K562 (cell line): ENCODE measurements around the gene STAB2. TPM values are rescaled to one million over a fixed set of nuclear protein-coding genes. Genes with fewer than 3 reads are reported as not detected.
A peak's percentile ranks its signal among the peaks of the same experiment; 100 is the strongest.

ENCODE experiments used
- ATAC-seq: fragments of 200-7000 bp; cut with Tn5 transposase; 3 replicates; pipeline ENCODE4 v1.9.1; 2020; ENCODE audit warnings: moderate library complexity
- BruUV-seq: library from RNA; stranded (reverse); fragments of 400-500 nt; replicated peaks from 2 replicates; lab custom pipeline; 2021; lab: Mats Ljungman, UMichigan
- CTCF ChIA-PET: fragments of 300-600 bp; formaldehyde crosslinking; extraction: SDS; loops from one replicate; lab custom pipeline; 2021; ENCODE audit warnings: low intra/inter-chr PET ratio; lab: Yijun Ruan, JAX
- POLR2A ChIA-PET: fragments of 300-600, 350-650 bp; sonication (Branson Sonifier 250); formaldehyde crosslinking; extraction: SDS; loops from one replicate; lab custom pipeline; 2021; ENCODE audit warnings: antibody characterized with exemption, inconsistent platforms; lab: Yijun Ruan, JAX
- DNase-seq, 4 experiments: peaks; one replicate each; pipeline versions ENCODE4 v3.0.0 to v3.0.0-alpha.2; 2011 to 2018; ENCODE audit warnings: low spot score in 3 of 4, mixed read lengths in 3 of 4; ENCODE audit errors: extremely low read depth in 1 of 4
- FAIRE-seq: peaks from 2 replicates; lab custom pipeline; 2011; peaks lifted over from hg19 to GRCh38; lab: Jason Lieb, UNC
- H2AFZ ChIP-seq: 2 replicates; pipeline ENCODE4 v1.6.0; 2011; ENCODE audit warnings: low read depth, low read length, control low read depth, inconsistent platforms
- H3K27ac ChIP-seq: fragments of 200-600 bp; 3 replicates; pipeline ENCODE4 v1.8.0; 2011; ENCODE audit warnings: low read depth, mild to moderate bottlenecking, control low read depth, inconsistent platforms, low read length, moderate library complexity, mixed read lengths; ENCODE audit errors: extremely low read depth
- H3K27me3 ChIP-seq, 2 experiments: fragments of 300-600 bp in 1 of 2; 2 replicates in 1 of 2; 3 replicates in 1 of 2; pipeline versions ENCODE4 v1.6.0 to v1.8.0; 2011; ENCODE audit warnings: inconsistent platforms in 2 of 2, low read length in 2 of 2, mild to moderate bottlenecking in 1 of 2, mixed read lengths in 1 of 2, moderate library complexity in 1 of 2; ENCODE audit not compliant: control insufficient read depth in 2 of 2, insufficient read depth in 2 of 2
- H3K36me3 ChIP-seq: fragments of 300-600 bp; 3 replicates; pipeline ENCODE4 v1.8.0; 2011; ENCODE audit warnings: mild to moderate bottlenecking, low read length, inconsistent platforms; ENCODE audit not compliant: control insufficient read depth, insufficient read depth
- H3K4me1 ChIP-seq, 2 experiments: fragments of 200-600 bp in 1 of 2; replicated peaks in 1 of 2; 2 replicates in 1 of 2; 3 replicates in 1 of 2; pipeline versions ENCODE4 v1.5.1 to v1.8.0; 2011; ENCODE audit warnings: inconsistent platforms in 2 of 2, low read length in 2 of 2, mild to moderate bottlenecking in 1 of 2, mixed read lengths in 1 of 2, moderate library complexity in 1 of 2; ENCODE audit not compliant: control insufficient read depth in 2 of 2, insufficient read depth in 2 of 2
- H3K4me2 ChIP-seq: 2 replicates; pipeline ENCODE4 v1.6.1; 2011; ENCODE audit warnings: low read length, control low read depth, inconsistent platforms, mixed read lengths; ENCODE audit not compliant: insufficient read depth
- H3K4me3 ChIP-seq: fragments of 200-600 bp; sonication (generic), shearing (Covaris generic); 2 replicates; pipeline ENCODE4 v1.5.1; 2016; ENCODE audit warnings: control low read depth, inconsistent platforms
- H3K79me2 ChIP-seq: fragments of 200-600 bp; 3 replicates; pipeline ENCODE4 v1.8.0; 2011; ENCODE audit warnings: low read length, inconsistent platforms; ENCODE audit not compliant: control insufficient read depth, insufficient read depth
- H3K9ac ChIP-seq, 2 experiments: 2 replicates each; pipeline versions ENCODE4 v1.6.0 to v1.6.1; 2011; ENCODE audit warnings: low read depth in 2 of 2, low read length in 2 of 2, control low read depth in 1 of 2, inconsistent platforms in 1 of 2, mild to moderate bottlenecking in 1 of 2, mixed read lengths in 1 of 2; ENCODE audit not compliant: insufficient read depth in 1 of 2
- H3K9me1 ChIP-seq: one replicate; pipeline ENCODE4 v1.6.0; 2011; ENCODE audit warnings: inconsistent platforms, mild to moderate bottlenecking, low read length, moderate library complexity; ENCODE audit not compliant: control insufficient read depth, insufficient read depth
- H3K9me3 ChIP-seq: replicated peaks from 2 replicates; pipeline ENCODE4 v1.5.1; 2011; ENCODE audit warnings: low read depth, low read length, inconsistent platforms; ENCODE audit not compliant: control insufficient read depth, insufficient read depth
- H4K20me1 ChIP-seq: replicated peaks from 2 replicates; pipeline ENCODE4 v1.6.1; 2011; ENCODE audit warnings: low read length, inconsistent platforms, mixed read lengths; ENCODE audit not compliant: control insufficient read depth, insufficient read depth
- CTBP1 ChIP-seq: fragments of 450-650 bp; IDR thresholded peaks from 2 replicates; pipeline ENCODE4 v1.6.1; 2016; ENCODE audit warnings: borderline replicate concordance
- ERF ChIP-seq: fragments of 450-650 bp; formaldehyde crosslinking; IDR thresholded peaks from 2 replicates; pipeline ENCODE4 v1.4.0; 2020; ENCODE audit warnings: mild to moderate bottlenecking, mixed read lengths
- GTF2E2 ChIP-seq: fragments of 200-800 bp; sonication (Bioruptor generic); IDR thresholded peaks from 2 replicates; pipeline ENCODE4 v1.6.1; 2016; ENCODE audit warnings: missing genetic modification characterization, missing compliant biosample characterization
- WGBS: fragments of 100-300 bp; shearing (Covaris generic); methylation state at CpG from one replicate; pipeline ENCODE4 v1.1.6; 2016; ENCODE audit warnings: low coverage, mixed read lengths; ENCODE audit not compliant: insufficient coverage; ENCODE audit errors: missing lambda C conversion rate; 5-methylcytosine and 5-hydroxymethylcytosine counted together
- in situ Hi-C: fragments of 300-500 bp; cut with MboI; formaldehyde crosslinking; loops from 4 replicates; pipeline ENCODE4 v1.15.0; 2018; ENCODE audit warnings: inconsistent platforms, mixed read lengths
- intact Hi-C: fragments of 100-400 bp; cut with micrococcal nuclease; formaldehyde crosslinking; loops from 2 replicates; pipeline ENCODE4 v1.14.2; 2022
- polyA plus RNA-seq, 8 experiments: library from polyadenylated mRNA; depleted of rRNA in 4 of 8; stranded (reverse) in 5 of 8; unstranded in 3 of 8; fragments of >200 nt; fragmentation: Nextera tagmentation in 2 of 8; fragmentation: Illumina TruSeq in 1 of 8; extraction: Ambion mirVana in 2 of 8; extraction: Trizol in 1 of 8; gene quantifications; 2 replicates each; pipeline versions ENCODE4 v1.2.1 to v1.2.3, GENCODE V29; 2011 to 2014; ENCODE audit warnings: inconsistent platforms in 1 of 8, missing spikeins in 1 of 8
- total RNA-seq, 7 experiments: library from RNA; depleted of rRNA in 6 of 7; stranded (reverse); fragments of >200 nt in 6 of 7; fragmentation: Illumina TruSeq in 2 of 7; extraction: Trizol in 2 of 7; gene quantifications; 2 replicates each; pipeline versions ENCODE4 v1.2.1 to v1.2.3, GENCODE V29; 2011 to 2021; ENCODE audit warnings: low replicate concordance in 1 of 7
- TF ChIP-seq, protein P1 (sequence below), 2 experiments: IDR thresholded peaks in 1 of 2; conservative IDR thresholded peaks in 1 of 2; 2 replicates each; pipeline ENCODE4 v1.6.1; 2016; ENCODE audit warnings: low read depth in 2 of 2, mild to moderate bottlenecking in 1 of 2, missing compliant biosample characterization in 1 of 2, missing genetic modification characterization in 1 of 2, moderate library complexity in 1 of 2

The STAB2 gene
- total and polyA plus RNA-seq, 9 of the 15 experiments (the other 6 are each of a cell fraction or from before 2014, with no cell fraction given): 0.10 TPM; not detected in 8

DNA sequence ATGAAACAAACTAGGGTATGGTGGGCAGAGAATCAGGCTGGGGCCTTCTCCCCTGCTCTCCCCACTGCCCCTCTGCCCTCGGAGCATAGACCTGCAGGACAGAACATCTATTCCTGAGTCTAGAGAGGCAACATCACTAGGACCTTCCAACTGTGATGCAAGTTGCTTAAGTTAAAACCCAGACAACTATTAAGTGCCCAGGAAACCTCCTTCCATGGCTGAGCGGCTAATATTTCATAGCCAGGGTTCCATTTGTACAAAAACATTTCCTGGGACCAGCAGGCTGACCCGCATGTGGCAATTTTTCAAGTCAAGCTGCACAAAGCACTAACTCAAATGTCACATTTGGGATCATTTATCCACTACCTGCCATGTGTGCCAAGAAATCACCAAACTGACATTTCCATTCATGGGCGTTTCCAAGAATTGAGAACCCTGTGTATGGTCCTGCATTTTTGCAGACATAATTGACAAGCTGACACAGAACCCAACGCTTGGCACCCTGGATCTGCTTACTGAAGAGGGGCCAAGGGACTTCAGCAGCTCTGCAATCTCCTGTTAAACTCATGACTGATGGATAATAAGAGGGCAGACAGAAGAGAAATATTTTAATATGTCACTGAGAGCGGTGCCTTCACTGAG, 221.3 kb downstream of the STAB2 start:
- WGBS: 79% methylated on average over 6 of the region's 6 CpGs
- intact Hi-C loops: loop anchor here (2.0 kb wide), 1 partner anchor 32 kb away; the partner anchor contains the start of gene NT5DC3
- DNase-seq (no peak), ATAC-seq (no peak), FAIRE-seq (no peak)
- POLR2A ChIA-PET: interaction anchor here (0.9 kb wide), 1 partner anchor 27 kb away, joined by 3 read pairs; no protein-coding TSS in a partner anchor
- BruUV-seq: no TSS peak
- Histone ChIP-seq H3K4me1 (peaks cover 32 to 64% of the 10 kb centered on the region in 2 experiments), H3K79me2 (peaks cover 69% of the 10 kb centered on the region), H3K36me3 (peaks cover 85% of the 10 kb centered on the region), H4K20me1 (peaks cover 12% of the 10 kb centered on the region; the same call in 1 of the 2 replicates), H3K4me2 (peak overlapping the region; percentile 44), H3K27ac (peak overlapping the region; percentile 69; the same call in 1 of the 3 replicates), H3K9me3 (peaks cover 2% of the 10 kb centered on the region; the same call in 1 of the 2 replicates), H3K9ac (no peak overlapping the region; a peak in 1 of 4 replicates), H3K4me3 (no peak overlapping the region), H3K27me3 (no peaks in the 10 kb centered on the region), H3K9me1 (peaks cover 7% of the 10 kb centered on the region), H2AFZ (no peak overlapping the region)
- TF ChIP-seq GTF2E2 (tag) (no peak), CTBP1 (0 out of 2 replicates have a peak, but pooled peaks have one; percentile 7), ERF (CRISPR knock-in tag) (no peak)
- TF ChIP-seq, protein P1, sequence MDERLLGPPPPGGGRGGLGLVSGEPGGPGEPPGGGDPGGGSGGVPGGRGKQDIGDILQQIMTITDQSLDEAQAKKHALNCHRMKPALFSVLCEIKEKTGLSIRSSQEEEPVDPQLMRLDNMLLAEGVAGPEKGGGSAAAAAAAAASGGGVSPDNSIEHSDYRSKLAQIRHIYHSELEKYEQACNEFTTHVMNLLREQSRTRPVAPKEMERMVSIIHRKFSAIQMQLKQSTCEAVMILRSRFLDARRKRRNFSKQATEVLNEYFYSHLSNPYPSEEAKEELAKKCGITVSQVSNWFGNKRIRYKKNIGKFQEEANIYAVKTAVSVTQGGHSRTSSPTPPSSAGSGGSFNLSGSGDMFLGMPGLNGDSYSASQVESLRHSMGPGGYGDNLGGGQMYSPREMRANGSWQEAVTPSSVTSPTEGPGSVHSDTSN (CRISPR knock-in tag; IDR thresholded peaks at IDR 0.05; ENCODE audit: low read depth): no peak
- TF ChIP-seq, protein P1 (tag; conservative IDR thresholded peaks at IDR 0.05; ENCODE audit: low read depth): 0 out of 2 replicates have a peak, but pooled peaks have one; percentile 12
- CTCF ChIA-PET: no interaction called here
- in situ Hi-C loops: loop anchor here (10.0 kb wide), 1 partner anchor 1694 kb away; no protein-coding TSS in a partner anchor
